Neural progenitor cell (in vitro differentiated cells): ENCODE results near the gene OPCML. TPM values are rescaled to one million over a fixed set of nuclear protein-coding genes. Genes with fewer than 3 reads are reported as not detected.
A peak's percentile ranks its signal among the peaks of the same experiment; 100 is the strongest.

Source experiments
- DNase-seq: peaks from one replicate; pipeline ENCODE4 v3.0.0-alpha.2; 2016; ENCODE audit warnings: low spot score
- H2AFZ ChIP-seq: fragments of 200-600 bp; sonication (generic); replicated peaks from 2 replicates; pipeline ENCODE4 v1.6.1; 2016; ENCODE audit warnings: antibody characterized with exemption
- H3F3A ChIP-seq: fragments of 200-600 bp; sonication (generic); 2 replicates; pipeline ENCODE4 v1.6.1; 2016; ENCODE audit warnings: antibody characterized with exemption, low read depth
- H3K27ac ChIP-seq: fragments of 200-600 bp; sonication (generic); 2 replicates; pipeline ENCODE4 v1.5.1; 2016; ENCODE audit warnings: mild to moderate bottlenecking
- H3K27me3 ChIP-seq: fragments of 200-600 bp; sonication (generic); 2 replicates; pipeline ENCODE4 v1.6.1; 2016; ENCODE audit warnings: mild to moderate bottlenecking, moderate library complexity
- H3K36me3 ChIP-seq: fragments of 200-600 bp; sonication (generic); 2 replicates; pipeline ENCODE4 v1.5.1; 2016
- H3K4me1 ChIP-seq: fragments of 200-600 bp; sonication (generic); 2 replicates; pipeline ENCODE4 v1.6.1; 2016; ENCODE audit warnings: mixed run types
- H3K4me2 ChIP-seq: fragments of 200-600 bp; sonication (generic); 2 replicates; pipeline ENCODE4 v1.6.1; 2016
- H3K4me3 ChIP-seq: fragments of 200-600 bp; sonication (generic); 2 replicates; pipeline ENCODE4 v1.5.1; 2016
- H3K79me2 ChIP-seq: fragments of 200-600 bp; sonication (generic); 2 replicates; pipeline ENCODE4 v1.6.1; 2016; ENCODE audit warnings: low read depth
- H3K9ac ChIP-seq: fragments of 200-600 bp; sonication (generic); 2 replicates; pipeline ENCODE4 v1.6.1; 2016
- H3K9me3 ChIP-seq: fragments of 200-600 bp; sonication (generic); 2 replicates; pipeline ENCODE4 v1.5.1; 2016; ENCODE audit warnings: low read depth
- H4K20me1 ChIP-seq: fragments of 200-600 bp; sonication (generic); 2 replicates; pipeline ENCODE4 v1.6.1; 2016; ENCODE audit warnings: low read depth
- H3K27ac Mint-ChIP-seq: 3 replicates; pipeline ENCODE4 v1.8.0; 2021; ENCODE audit warnings: mixed read lengths
- H3K27me3 Mint-ChIP-seq: 2 replicates; pipeline ENCODE4 v1.8.0; 2022; ENCODE audit warnings: low read depth, mild to moderate bottlenecking, inconsistent platforms, moderate library complexity, mixed read lengths; ENCODE audit not compliant: insufficient read depth
- H3K36me3 Mint-ChIP-seq: 3 replicates; pipeline ENCODE4 v1.8.0; 2021; ENCODE audit warnings: mixed read lengths
- H3K4me1 Mint-ChIP-seq: 3 replicates; pipeline ENCODE4 v1.8.0; 2021; ENCODE audit warnings: mixed read lengths
- H3K4me3 Mint-ChIP-seq: 3 replicates; pipeline ENCODE4 v1.8.0; 2021; ENCODE audit warnings: mild to moderate bottlenecking, moderate library complexity, mixed read lengths
- H3K9me3 Mint-ChIP-seq: 3 replicates; pipeline ENCODE4 v1.8.0; 2020; ENCODE audit warnings: mixed read lengths
- EZH2 ChIP-seq: fragments of 200-600 bp; sonication (generic); IDR thresholded peaks from 2 replicates; pipeline ENCODE4 v1.6.1; 2017; ENCODE audit warnings: antibody characterized with exemption, mild to moderate bottlenecking, moderate library complexity
- EZH2phosphoT487 ChIP-seq: fragments of 200-600 bp; sonication (generic); IDR thresholded peaks from 2 replicates; pipeline ENCODE4 v1.6.1; 2017; ENCODE audit warnings: antibody characterized with exemption
- total RNA-seq: library from RNA; depleted of rRNA; stranded (reverse); fragments of >200 nt; gene quantifications from 2 replicates; pipeline ENCODE4 v1.2.3, GENCODE V29; 2015; ENCODE audit warnings: low replicate concordance
- TF ChIP-seq, protein P1 (sequence below): fragments of 200-600 bp; sonication (generic); IDR thresholded peaks from 2 replicates; pipeline ENCODE4 v1.5.1; 2017; ENCODE audit warnings: antibody characterized with exemption, mild to moderate bottlenecking

The OPCML gene
- total RNA-seq, 1 donor from 2014 or later = 0.02 TPM

DNA sequence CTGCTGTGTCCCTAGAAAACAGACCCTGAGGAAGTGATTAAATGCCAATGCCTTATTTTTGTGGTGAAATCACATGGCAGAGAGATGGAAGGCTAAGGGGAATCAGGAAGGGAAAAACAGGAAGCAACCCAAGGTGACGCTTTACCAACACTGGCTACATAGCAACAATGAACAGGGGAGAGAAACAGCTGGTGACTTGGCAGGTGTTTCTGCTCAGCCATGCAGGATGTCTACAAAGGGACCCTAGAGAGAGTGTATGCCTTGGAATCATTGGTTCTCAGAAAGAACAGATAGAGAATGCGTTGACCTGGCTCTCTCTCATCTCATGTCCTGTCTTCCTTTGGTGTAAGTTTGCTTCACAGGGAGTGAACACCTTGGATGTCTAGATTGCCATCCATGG lies 911.9 kb downstream of the OPCML start:
- Histone ChIP-seq H3K9ac (no peak overlapping the region), H3K36me3 (no peaks in the 10 kb centered on the region), H3K27me3 (no peaks in the 10 kb centered on the region), H3K9me3 (no peaks in the 10 kb centered on the region), H3F3A (no peaks in the 10 kb centered on the region), H3K4me2 (no peak overlapping the region), H3K27ac (no peak overlapping the region), H4K20me1 (no peaks in the 10 kb centered on the region), H3K4me3 (no peak overlapping the region), H2AFZ (no peak overlapping the region), H3K4me1 (peaks cover 4% of the 10 kb centered on the region), H3K79me2 (no peaks in the 10 kb centered on the region)
- Mint-ChIP-seq H3K27ac (no peak overlapping the region), H3K4me1 (peaks cover 9% of the 10 kb centered on the region), H3K36me3 (no peaks in the 10 kb centered on the region), H3K4me3 (no peak overlapping the region), H3K9me3 (peaks cover 2% of the 10 kb centered on the region), H3K27me3 (no peaks in the 10 kb centered on the region)
- TF ChIP-seq, protein P1, sequence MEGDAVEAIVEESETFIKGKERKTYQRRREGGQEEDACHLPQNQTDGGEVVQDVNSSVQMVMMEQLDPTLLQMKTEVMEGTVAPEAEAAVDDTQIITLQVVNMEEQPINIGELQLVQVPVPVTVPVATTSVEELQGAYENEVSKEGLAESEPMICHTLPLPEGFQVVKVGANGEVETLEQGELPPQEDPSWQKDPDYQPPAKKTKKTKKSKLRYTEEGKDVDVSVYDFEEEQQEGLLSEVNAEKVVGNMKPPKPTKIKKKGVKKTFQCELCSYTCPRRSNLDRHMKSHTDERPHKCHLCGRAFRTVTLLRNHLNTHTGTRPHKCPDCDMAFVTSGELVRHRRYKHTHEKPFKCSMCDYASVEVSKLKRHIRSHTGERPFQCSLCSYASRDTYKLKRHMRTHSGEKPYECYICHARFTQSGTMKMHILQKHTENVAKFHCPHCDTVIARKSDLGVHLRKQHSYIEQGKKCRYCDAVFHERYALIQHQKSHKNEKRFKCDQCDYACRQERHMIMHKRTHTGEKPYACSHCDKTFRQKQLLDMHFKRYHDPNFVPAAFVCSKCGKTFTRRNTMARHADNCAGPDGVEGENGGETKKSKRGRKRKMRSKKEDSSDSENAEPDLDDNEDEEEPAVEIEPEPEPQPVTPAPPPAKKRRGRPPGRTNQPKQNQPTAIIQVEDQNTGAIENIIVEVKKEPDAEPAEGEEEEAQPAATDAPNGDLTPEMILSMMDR = no peak
- no peak for TF ChIP-seq EZH2
- TF ChIP-seq EZH2phosphoT487 = no peak
- DNase-seq = no peak

DNA sequence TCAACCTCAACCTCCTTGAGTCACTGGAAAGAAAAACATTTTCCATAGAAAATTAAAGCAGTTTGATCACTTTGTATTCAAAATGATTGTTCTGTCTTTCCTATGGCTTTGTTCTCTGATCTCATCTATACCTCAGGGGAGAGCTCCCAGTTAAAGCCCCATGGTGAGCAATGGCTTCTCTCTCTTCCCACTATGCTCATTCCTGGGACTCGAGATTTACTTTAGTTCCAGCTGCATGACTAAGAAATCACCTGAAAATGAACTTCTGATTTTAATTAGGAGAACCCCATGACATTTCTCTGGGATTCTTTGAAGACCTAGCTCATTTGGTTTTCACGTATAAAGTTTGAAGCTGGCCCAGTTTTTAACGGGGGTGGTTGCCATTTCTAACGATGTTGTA lies 921.5 kb downstream of the OPCML start:
- no peak overlapping the region for H3K27ac Mint-ChIP-seq
- Histone ChIP-seq H3K36me3 (no peaks in the 10 kb centered on the region), H3F3A (no peaks in the 10 kb centered on the region), H3K79me2 (no peaks in the 10 kb centered on the region), H3K4me3 (no peak overlapping the region), H3K9ac (no peak overlapping the region), H3K27ac (no peak overlapping the region), H2AFZ (no peak overlapping the region), H3K4me2 (no peak overlapping the region), H3K9me3 (no peaks in the 10 kb centered on the region), H3K4me1 (no peaks in the 10 kb centered on the region), H3K27me3 (no peaks in the 10 kb centered on the region), H4K20me1 (no peaks in the 10 kb centered on the region)
- no peak overlapping the region for H3K4me3 Mint-ChIP-seq
- H3K4me1 Mint-ChIP-seq = peaks cover 17% of the 10 kb centered on the region
- TF ChIP-seq, protein P1 = no peak
- TF ChIP-seq EZH2 (no peak), EZH2phosphoT487 (no peak)
- DNase-seq = no peak
- peaks cover 14% of the 10 kb centered on the region for H3K27me3 Mint-ChIP-seq
- no peaks in the 10 kb centered on the region for H3K36me3 Mint-ChIP-seq
- H3K9me3 Mint-ChIP-seq = no peaks in the 10 kb centered on the region

DNA sequence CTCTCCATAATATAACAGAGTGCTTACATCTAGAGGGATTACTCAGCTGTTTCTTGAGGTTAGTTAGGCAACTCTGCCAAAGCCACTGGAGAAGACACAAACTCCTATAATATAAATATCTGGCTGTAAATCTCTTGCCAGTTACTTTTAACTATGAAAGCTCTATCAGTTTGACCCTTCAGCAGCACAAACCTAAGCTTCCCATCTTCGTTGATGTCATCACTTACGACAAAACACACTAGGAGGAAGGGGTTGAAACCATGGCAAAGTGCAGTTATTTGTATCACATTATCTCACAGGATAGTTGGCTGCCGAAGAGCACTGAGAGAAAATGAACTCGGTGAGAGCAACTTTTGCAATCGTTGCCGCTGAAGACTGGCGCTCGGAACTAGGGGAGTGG lies 922.1 kb downstream of the OPCML start:
- H3K4me1 Mint-ChIP-seq = peaks cover 21% of the 10 kb centered on the region
- H3K4me2 ChIP-seq = no peak overlapping the region
- H3K27ac Mint-ChIP-seq = no peak overlapping the region
- no peaks in the 10 kb centered on the region for H3F3A ChIP-seq
- H3K9me3 Mint-ChIP-seq = no peaks in the 10 kb centered on the region
- no peaks in the 10 kb centered on the region for H3K9me3 ChIP-seq
- peaks cover 2% of the 10 kb centered on the region for H3K36me3 Mint-ChIP-seq
- no peaks in the 10 kb centered on the region for H4K20me1 ChIP-seq
- no peak overlapping the region for H3K27ac ChIP-seq
- H3K4me1 ChIP-seq = no peaks in the 10 kb centered on the region
- H3K36me3 ChIP-seq = no peaks in the 10 kb centered on the region
- no peak for TF ChIP-seq EZH2phosphoT487
- TF ChIP-seq, protein P1 = no peak
- no peak for TF ChIP-seq EZH2
- H3K79me2 ChIP-seq = no peaks in the 10 kb centered on the region
- no peaks in the 10 kb centered on the region for H3K27me3 ChIP-seq
- peaks cover 16% of the 10 kb centered on the region for H3K27me3 Mint-ChIP-seq
- no peak overlapping the region for H3K4me3 ChIP-seq
- no peak overlapping the region for H3K9ac ChIP-seq
- peak overlapping the region; percentile 14 for H2AFZ ChIP-seq
- H3K4me3 Mint-ChIP-seq = no peak overlapping the region
- DNase-seq = no peak

DNA sequence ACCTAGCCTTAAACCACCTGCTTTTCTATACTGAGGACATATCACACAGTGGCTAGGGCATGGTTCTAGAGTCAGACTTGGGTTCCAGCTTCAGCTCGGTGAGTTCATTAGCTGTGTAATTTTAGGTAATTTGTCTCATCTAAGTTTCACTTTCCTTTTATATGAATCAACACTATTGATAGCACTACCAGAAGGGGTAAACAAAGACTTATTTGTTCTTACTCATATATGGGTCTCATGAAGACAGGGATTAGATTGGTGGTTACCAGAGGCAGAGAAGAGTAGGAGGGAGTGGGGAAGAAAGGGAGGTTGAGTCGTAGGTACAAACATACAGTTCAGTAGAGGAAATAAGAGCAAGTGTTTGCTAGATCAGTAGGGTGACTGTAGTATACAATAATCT lies 924.7 kb downstream of the OPCML start:
- no peak for DNase-seq
- H3K9ac ChIP-seq = no peak overlapping the region
- H3K27me3 ChIP-seq = no peaks in the 10 kb centered on the region
- no peak for TF ChIP-seq EZH2
- TF ChIP-seq EZH2phosphoT487 = no peak
- TF ChIP-seq, protein P1 = no peak
- peaks cover 21% of the 10 kb centered on the region for H3K4me1 Mint-ChIP-seq
- H3K27me3 Mint-ChIP-seq = peaks cover 19% of the 10 kb centered on the region
- no peaks in the 10 kb centered on the region for H4K20me1 ChIP-seq
- H3K9me3 ChIP-seq = no peaks in the 10 kb centered on the region
- no peak overlapping the region for H3K27ac Mint-ChIP-seq
- no peak overlapping the region for H3K27ac ChIP-seq
- H3K36me3 ChIP-seq = no peaks in the 10 kb centered on the region
- no peak overlapping the region for H3K4me2 ChIP-seq
- H3K4me3 ChIP-seq = no peak overlapping the region
- no peaks in the 10 kb centered on the region for H3F3A ChIP-seq
- H2AFZ ChIP-seq = no peak overlapping the region
- no peak overlapping the region for H3K4me3 Mint-ChIP-seq
- no peaks in the 10 kb centered on the region for H3K4me1 ChIP-seq
- H3K79me2 ChIP-seq = no peaks in the 10 kb centered on the region
- H3K9me3 Mint-ChIP-seq = peaks cover 4% of the 10 kb centered on the region
- peaks cover 2% of the 10 kb centered on the region for H3K36me3 Mint-ChIP-seq
